Astrocyte (in vitro differentiated cells and primary cell): ENCODE data around the gene PPP2R3B. TPM values are rescaled to one million over a fixed set of nuclear protein-coding genes. Genes with fewer than 3 reads are reported as not detected.

Experiments
- DNase-seq: peaks from one replicate; pipeline ENCODE4 v3.0.0-alpha.2; 2010; ENCODE audit warnings: low read depth
- FAIRE-seq: peaks from 2 replicates; lab custom pipeline; 2011; peaks lifted over from hg19 to GRCh38; lab: Jason Lieb, UNC
- H2AFZ ChIP-seq: 2 replicates; pipeline ENCODE4 v1.6.0; 2012; ENCODE audit warnings: low read depth, low read length, inconsistent platforms
- H3K27ac ChIP-seq: 2 replicates; pipeline ENCODE4 v1.5.1; 2011; ENCODE audit warnings: low read depth, low read length, inconsistent platforms
- H3K27me3 ChIP-seq: 2 replicates; pipeline ENCODE4 v1.6.0; 2011; ENCODE audit warnings: low read length, inconsistent platforms; ENCODE audit not compliant: insufficient read depth
- H3K36me3 ChIP-seq: 2 replicates; pipeline ENCODE4 v1.5.1; 2011; ENCODE audit warnings: low read length, inconsistent platforms; ENCODE audit not compliant: insufficient read depth
- H3K4me1 ChIP-seq: 2 replicates; pipeline ENCODE4 v1.5.1; 2011; ENCODE audit warnings: low read length, inconsistent platforms; ENCODE audit not compliant: insufficient read depth
- H3K4me2 ChIP-seq: 2 replicates; pipeline ENCODE4 v1.6.0; 2012; ENCODE audit warnings: low read length, inconsistent platforms
- H3K4me3 ChIP-seq: 2 replicates; pipeline ENCODE4 v1.5.1; 2011; ENCODE audit warnings: low read depth, mild to moderate bottlenecking, low read length, inconsistent platforms; ENCODE audit not compliant: insufficient read depth
- H3K79me2 ChIP-seq: 2 replicates; pipeline ENCODE4 v1.6.0; 2012; ENCODE audit warnings: mild to moderate bottlenecking, low read length, inconsistent platforms; ENCODE audit not compliant: insufficient read depth
- H3K9ac ChIP-seq: 2 replicates; pipeline ENCODE4 v1.6.0; 2012; ENCODE audit warnings: mild to moderate bottlenecking, low read length, inconsistent platforms
- H3K9me3 ChIP-seq: 2 replicates; pipeline ENCODE4 v1.5.1; 2012; ENCODE audit warnings: low read depth, mild to moderate bottlenecking, low read length, inconsistent platforms; ENCODE audit not compliant: insufficient read depth
- H4K20me1 ChIP-seq: 2 replicates; pipeline ENCODE4 v1.6.0; 2012; ENCODE audit warnings: low read length, inconsistent platforms; ENCODE audit not compliant: insufficient read depth
- H3K27ac Mint-ChIP-seq: one replicate; pipeline ENCODE4 v1.8.0; 2021; ENCODE audit warnings: mild to moderate bottlenecking, mixed read lengths; ENCODE audit not compliant: unreplicated experiment
- H3K27me3 Mint-ChIP-seq: one replicate; pipeline ENCODE4 v1.8.0; 2021; ENCODE audit warnings: low read depth, mixed read lengths; ENCODE audit not compliant: unreplicated experiment
- H3K36me3 Mint-ChIP-seq: one replicate; pipeline ENCODE4 v1.8.0; 2021; ENCODE audit warnings: low read depth, mixed read lengths; ENCODE audit not compliant: unreplicated experiment
- H3K4me1 Mint-ChIP-seq: one replicate; pipeline ENCODE4 v1.8.0; 2021; ENCODE audit warnings: low read depth, mixed read lengths; ENCODE audit not compliant: unreplicated experiment
- H3K4me3 Mint-ChIP-seq: one replicate; pipeline ENCODE4 v1.8.0; 2021; ENCODE audit warnings: mild to moderate bottlenecking, moderate library complexity, mixed read lengths; ENCODE audit not compliant: unreplicated experiment
- H3K9me3 Mint-ChIP-seq: one replicate; pipeline ENCODE4 v1.8.0; 2021; ENCODE audit warnings: mild to moderate bottlenecking, mixed read lengths; ENCODE audit not compliant: unreplicated experiment
- CTCF ChIP-seq: IDR thresholded peaks from 2 replicates; pipeline ENCODE4 v1.5.1; 2011; ENCODE audit warnings: low read depth, mild to moderate bottlenecking, inconsistent platforms, low read length, moderate library complexity; ENCODE audit not compliant: insufficient read depth
- EZH2 ChIP-seq: IDR thresholded peaks from 2 replicates; pipeline ENCODE4 v1.6.1; 2012; ENCODE audit warnings: mild to moderate bottlenecking, low read length, inconsistent platforms; ENCODE audit not compliant: insufficient read depth
- total RNA-seq: library from RNA; stranded (reverse); gene quantifications from 2 replicates; pipeline ENCODE4 v1.2.1, GENCODE V29; 2021

Gene PPP2R3B
- total RNA-seq, 1 donor from 2014 or later, result 44.7 TPM

- Histone ChIP-seq H4K20me1 (peaks cover 27% of the 10 kb centered on the region), H3K4me3 (peak overlapping the region; percentile 87), H3K9me3 (no peaks in the 10 kb centered on the region), H3K9ac (peak overlapping the region; percentile 98), H3K79me2 (peaks cover 31% of the 10 kb centered on the region), H3K27ac (peak overlapping the region; percentile 89), H3K4me2 (peak overlapping the region; percentile 97), H3K27me3 (no peaks in the 10 kb centered on the region), H3K36me3 (no peaks in the 10 kb centered on the region), H2AFZ (no peak overlapping the region), H3K4me1 (peaks cover 9% of the 10 kb centered on the region)
- DNase-seq (no peak), FAIRE-seq (no peak)
- no peak overlapping the region for H3K27ac Mint-ChIP-seq
- peaks cover 4% of the 10 kb centered on the region for H3K4me1 Mint-ChIP-seq
- H3K9me3 Mint-ChIP-seq, result no peaks in the 10 kb centered on the region
- no peaks in the 10 kb centered on the region for H3K27me3 Mint-ChIP-seq
- peaks cover 2% of the 10 kb centered on the region for H3K36me3 Mint-ChIP-seq
- peak overlapping the region; percentile 89 for H3K4me3 Mint-ChIP-seq
- no peak for TF ChIP-seq EZH2
- TF ChIP-seq CTCF, result no peak
Measured at GRCh38 chrX:319579-320125, 67.1 kb downstream of the PPP2R3B start.

- TF ChIP-seq CTCF, result no peak
- no peak for TF ChIP-seq EZH2
- Histone ChIP-seq H3K9ac (peak within 1 kb of the TSS; percentile 98), H3K4me3 (peak within 1 kb of the TSS; percentile 87), H3K4me1 (peaks cover 9% of the 10 kb centered on the region), H3K4me2 (peak within 1 kb of the TSS; percentile 97), H3K27me3 (no peaks in the 10 kb centered on the region), H3K27ac (peak within 1 kb of the TSS; percentile 93), H3K79me2 (peaks cover 31% of the 10 kb centered on the region), H2AFZ (peak within 1 kb of the TSS; percentile 87), H3K9me3 (no peaks in the 10 kb centered on the region), H3K36me3 (no peaks in the 10 kb centered on the region), H4K20me1 (peaks cover 26% of the 10 kb centered on the region)
- Mint-ChIP-seq H3K4me1 (peaks cover 4% of the 10 kb centered on the region), H3K27me3 (no peaks in the 10 kb centered on the region), H3K27ac (peak within 1 kb of the TSS; percentile 97), H3K4me3 (peak within 1 kb of the TSS; percentile 92), H3K9me3 (no peaks in the 10 kb centered on the region), H3K36me3 (peaks cover 2% of the 10 kb centered on the region)
- DNase-seq (peak; percentile 98), FAIRE-seq (no peak)
Measured at GRCh38 chrX:318739-319578, 67.7 kb downstream of the PPP2R3B start, which contains the start of gene GTPBP6. Gene GTPBP6, minus strand, starts transcription at chrX:318796. Its CDS starts 9 bp downstream, at chrX:318787.
